Measurements from ENCODE around the gene AHI1.

The AHI1 gene

DNA sequence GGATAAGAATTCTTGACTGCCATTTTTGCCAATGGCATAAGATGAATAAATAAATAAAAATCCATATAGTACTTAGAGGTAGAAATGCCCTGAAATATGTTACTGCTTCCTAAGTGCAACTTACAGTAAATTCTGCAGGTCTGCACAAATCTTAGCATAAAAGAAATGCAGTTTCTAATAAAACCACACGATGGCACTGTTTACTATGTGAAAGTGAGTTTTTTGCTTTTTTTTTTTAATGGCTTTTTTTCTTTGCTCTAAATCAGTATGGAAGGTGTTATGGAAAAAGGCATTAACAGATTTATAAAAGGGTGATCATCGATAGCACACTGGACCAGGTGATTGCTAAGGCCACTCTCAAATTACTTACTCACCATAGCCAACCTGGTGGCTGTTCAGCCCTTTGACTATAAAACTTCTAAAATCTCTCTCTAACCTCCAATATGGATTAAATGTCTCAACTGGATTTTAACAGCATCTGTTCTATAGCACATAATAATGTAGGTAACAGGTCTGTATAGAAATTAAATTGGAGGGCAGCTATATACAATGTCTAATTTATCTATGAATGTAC is 45.8 kb downstream of the AHI1 start:
- DNase-seq (ENCODE audit: low read depth in 2 of 2) = no peak

DNA sequence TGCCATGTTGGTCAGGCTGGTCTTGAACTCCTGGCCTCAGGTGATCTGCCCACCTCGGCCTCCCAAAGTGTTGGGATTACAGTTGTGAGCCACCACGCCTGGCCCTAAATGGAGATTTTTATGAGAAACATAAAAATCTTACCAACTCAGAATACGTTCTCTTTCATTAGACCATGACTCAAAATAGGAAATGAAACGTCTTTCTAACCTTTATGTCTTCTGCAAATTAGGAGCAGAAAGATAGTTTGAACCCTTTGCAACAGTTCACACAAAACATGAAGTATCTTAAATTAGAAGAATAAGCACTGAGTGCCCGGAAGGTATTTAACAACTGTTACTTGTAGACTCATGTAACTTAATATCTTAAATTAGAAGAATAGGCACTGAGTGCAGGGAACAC is 48.3 kb downstream of the AHI1 start:
- DNase-seq (ENCODE audit: low read depth in 2 of 2) = no peak

DNA sequence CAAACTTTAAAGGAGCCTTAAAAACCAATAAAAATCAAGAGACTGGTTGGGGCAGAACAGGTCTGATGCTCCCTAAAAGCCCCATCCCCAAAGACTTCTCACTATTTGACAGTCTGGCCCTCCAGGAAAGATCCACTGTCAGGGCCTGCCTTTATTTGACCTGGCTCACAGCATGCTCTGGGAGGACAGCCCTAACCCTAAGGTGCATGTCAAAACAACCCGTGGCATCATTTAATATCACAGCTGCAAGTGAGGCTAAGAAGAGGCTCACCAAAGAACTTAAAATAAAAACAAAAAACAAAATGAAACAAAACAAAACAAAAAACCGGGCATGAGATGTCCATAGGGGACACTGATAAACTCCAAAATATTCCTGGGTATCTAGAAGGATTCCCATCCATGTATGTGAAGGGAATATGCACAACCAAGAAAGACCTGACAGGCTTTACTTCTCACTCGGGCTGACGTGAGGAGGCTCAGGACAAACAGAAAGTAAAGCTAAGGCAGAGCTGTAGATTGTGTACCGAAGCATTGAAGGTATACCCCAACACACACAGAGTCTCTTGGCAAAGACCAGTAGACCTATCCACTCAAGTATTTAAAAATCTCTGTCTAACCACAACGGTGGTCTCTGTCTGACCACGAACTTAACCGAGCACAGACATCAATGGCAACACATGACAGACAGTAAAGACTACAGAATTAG is 57.3 kb downstream of the AHI1 start:
- no peak for DNase-seq (ENCODE audit: low read depth in 2 of 2)

DNA sequence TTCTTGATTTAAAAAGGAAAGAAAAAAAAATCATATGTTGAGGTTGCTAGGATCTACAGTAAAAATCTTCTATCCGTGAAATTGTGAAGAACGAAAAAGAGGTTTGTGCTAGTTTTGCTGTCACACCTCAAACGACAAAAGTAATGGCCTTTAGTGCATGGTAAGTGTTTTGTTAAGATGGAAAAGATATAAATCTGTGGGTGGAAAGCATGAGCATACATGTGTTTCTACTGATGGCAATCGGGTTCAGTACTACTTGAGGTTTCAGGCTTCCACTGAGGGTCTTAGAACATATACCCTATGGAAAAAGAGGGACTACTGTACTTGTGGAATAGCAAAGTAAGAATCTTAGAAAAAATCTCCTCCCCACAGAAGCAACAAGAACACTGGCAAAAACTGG is 58.0 kb downstream of the AHI1 start:
- DNase-seq (ENCODE audit: low read depth in 2 of 2) = no peak

DNA sequence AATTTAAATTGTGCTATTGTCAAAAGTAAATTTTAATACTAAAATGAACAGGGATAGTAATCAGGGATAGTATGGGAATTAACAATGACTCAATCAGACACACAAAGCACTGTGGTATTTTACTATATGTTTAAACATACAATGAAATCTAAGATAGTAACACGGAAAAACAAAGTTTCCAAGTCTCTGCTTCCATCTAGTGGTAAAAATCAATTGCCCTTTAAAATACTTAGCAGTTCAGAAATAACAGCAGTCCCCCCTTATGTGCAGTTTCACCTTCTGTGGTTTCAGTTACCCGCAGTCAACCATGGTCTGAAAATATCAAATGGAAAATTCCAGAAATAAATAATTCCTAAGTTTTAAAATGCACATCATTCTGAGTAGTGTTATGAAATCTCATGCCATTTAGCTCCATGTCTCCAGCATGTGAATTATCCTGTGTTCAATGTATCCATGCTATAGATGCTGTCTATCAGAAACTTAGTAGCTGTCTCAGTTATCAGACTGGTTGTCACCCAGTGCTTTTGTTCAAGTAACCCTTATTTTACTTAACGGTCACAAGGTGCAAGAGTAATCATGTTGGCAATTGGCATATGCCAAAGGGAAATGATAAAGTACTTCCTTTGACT is 58.5 kb downstream of the AHI1 start:
- DNase-seq (ENCODE audit: low read depth in 2 of 2) = no peak

- no peak for DNase-seq (ENCODE audit: low read depth in 2 of 2)
Observed at GRCh38 chr6:135434991-135435390, 62.5 kb downstream of the AHI1 start.

- no peak for DNase-seq (ENCODE audit: low read depth in 2 of 2)
Observed at GRCh38 chr6:135434095-135434494, 63.4 kb downstream of the AHI1 start.

GRCh38 chr6:135428078-135428477 is 69.5 kb downstream of the AHI1 start:
- DNase-seq (ENCODE audit: low read depth in 2 of 2) = no peak

- no peak for DNase-seq (ENCODE audit: low read depth in 2 of 2)
Observed at GRCh38 chr6:135426833-135427232, 70.7 kb downstream of the AHI1 start.

DNA sequence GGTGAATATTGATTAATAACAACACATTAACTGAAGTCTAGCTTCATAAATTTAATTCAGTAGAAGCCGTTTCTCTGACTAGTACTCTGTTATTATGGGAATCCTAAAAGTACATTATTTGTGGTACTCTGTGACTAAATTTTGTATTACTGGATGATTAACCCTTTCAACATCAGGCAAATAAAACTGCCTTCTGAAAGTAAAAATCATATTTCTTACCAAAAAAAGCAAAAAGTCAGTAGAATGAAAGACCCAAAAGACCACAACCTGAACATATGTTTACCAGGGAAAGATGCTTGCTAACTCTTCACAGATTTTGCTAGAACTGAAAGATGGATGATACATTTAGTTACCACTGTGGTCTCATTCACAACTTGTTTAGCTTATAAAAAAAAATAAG is 73.2 kb downstream of the AHI1 start:
- no peak for DNase-seq (ENCODE audit: low read depth in 2 of 2)

GRCh38 chr6:135423649-135424128 is 73.9 kb downstream of the AHI1 start:
- no peak for DNase-seq (ENCODE audit: low read depth in 2 of 2)

DNA sequence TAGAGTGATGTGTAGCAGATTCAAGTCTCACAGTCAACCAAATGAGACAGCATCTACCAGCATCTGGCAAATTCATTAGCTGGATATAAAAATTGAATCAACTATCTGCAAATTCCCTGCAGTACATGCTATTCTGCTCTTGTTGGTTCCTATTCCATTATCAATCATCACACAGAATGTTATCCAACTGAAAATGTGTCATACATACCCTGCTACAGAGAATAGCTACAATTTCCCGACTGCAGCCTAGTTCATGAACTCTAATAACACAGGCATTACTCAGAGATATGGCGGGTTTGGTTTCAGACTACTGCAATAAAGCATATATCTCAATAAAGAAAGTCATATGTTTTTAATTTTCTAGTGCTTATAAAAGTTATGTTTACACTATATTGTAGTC is 78.4 kb downstream of the AHI1 start:
- no peak for DNase-seq (ENCODE audit: low read depth in 2 of 2)

GRCh38 chr6:135418040-135418760 is 79.3 kb downstream of the AHI1 start:
- DNase-seq (ENCODE audit: low read depth in 2 of 2) = no peak

DNA sequence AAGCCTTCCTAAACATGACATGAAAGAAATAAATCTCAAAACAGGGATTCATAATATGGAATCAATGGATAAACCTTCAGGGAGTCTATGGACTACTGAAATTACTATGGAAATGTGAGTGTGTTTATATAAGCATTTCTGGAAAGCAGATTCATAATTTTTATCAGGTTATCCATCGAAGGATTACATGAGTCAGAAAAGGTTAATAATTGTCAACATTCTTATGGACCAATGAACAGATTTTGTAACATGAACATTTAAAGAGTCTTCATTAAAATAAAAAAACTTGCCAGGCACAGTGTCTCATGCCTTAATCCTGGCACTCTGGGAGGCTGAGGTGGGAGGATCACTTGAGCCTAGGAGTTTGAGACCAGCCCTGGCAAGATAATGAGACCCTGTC is 84.8 kb downstream of the AHI1 start:
- no peak for DNase-seq (ENCODE audit: low read depth in 2 of 2)

- no peak for DNase-seq (ENCODE audit: low read depth in 2 of 2)
Observed at GRCh38 chr6:135411849-135412248, 85.7 kb downstream of the AHI1 start.

GRCh38 chr6:135411339-135411738 is 86.2 kb downstream of the AHI1 start:
- DNase-seq (ENCODE audit: low read depth in 2 of 2) = no peak

DNA sequence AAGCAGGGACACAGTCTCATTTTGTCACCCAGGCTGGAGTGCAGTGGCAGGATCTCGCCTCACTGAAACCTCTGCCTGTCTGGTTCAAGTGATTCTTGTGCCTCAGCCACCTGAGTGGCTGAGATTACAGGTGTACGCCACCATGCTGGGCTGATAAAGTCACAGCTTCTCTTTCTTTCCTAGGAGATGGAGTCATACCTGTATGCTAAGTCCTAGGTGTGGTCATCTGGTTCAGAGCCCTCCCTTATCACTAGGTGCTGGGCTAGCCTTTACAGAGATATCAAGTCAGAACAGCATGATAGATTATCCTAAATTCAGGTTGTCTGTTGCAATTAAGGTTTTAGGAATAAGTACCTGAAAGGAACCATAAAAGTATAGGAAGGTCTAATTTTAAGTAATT is 86.7 kb downstream of the AHI1 start:
- no peak for DNase-seq (ENCODE audit: low read depth in 2 of 2)

DNA sequence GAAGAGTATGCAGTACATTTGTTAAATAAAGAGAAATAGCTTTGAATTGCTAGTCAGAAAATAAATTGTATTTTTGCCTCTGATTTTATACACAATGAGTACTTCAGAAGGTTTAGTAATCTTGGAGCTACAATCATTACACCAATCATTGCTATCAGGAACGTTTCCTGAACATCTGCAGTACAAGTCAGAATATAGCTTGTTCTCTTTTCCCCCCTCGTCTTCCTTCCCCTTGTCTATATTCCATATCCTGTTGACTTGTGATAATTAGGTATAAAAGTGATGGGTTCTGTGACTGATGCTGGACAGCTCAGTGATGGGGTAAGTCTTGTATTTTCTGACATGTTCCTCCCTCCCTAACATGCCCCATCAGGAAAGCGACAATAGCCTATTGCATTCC is 94.0 kb downstream of the AHI1 start:
- DNase-seq (ENCODE audit: low read depth in 2 of 2) = no peak

GRCh38 chr6:135402311-135402710 is 95.2 kb downstream of the AHI1 start:
- DNase-seq (ENCODE audit: low read depth in 2 of 2) = no peak

DNA sequence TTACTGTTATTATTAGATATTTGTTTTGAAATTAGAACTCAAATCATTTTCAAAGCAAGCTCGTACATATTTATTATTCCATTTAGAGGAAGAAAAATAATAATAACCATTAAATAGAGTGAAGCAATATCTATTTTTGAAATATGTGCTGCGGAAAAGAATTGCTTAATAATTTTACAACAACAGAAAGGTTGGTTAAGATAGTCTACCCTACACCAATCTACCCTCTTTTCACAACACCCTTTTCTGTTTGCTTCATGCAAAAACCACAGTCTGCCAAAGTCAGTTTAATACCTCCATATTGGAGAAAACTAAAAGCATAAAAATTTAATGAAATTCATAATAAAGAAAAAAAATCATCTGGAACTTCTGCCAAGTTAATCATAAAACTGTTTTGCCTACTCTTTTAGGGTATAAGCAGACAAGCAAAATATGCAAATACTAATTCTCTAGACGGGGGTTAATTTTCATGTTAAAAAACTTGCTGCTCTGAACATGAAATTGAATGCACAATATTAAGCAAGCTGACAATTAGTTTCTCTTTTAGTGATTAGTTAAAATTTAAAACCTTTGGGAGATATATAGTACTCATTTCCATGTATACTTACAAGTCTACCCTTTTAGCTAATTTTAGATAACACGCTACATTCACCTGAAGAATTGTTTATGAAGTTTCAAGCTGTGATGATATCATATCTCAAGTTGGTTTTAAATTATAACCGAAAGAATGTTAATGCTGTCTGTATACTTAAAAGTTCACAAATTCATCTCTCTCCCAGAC is 100.2 kb downstream of the AHI1 start:
- DNase-seq (ENCODE audit: low read depth in 2 of 2) = no peak

DNA sequence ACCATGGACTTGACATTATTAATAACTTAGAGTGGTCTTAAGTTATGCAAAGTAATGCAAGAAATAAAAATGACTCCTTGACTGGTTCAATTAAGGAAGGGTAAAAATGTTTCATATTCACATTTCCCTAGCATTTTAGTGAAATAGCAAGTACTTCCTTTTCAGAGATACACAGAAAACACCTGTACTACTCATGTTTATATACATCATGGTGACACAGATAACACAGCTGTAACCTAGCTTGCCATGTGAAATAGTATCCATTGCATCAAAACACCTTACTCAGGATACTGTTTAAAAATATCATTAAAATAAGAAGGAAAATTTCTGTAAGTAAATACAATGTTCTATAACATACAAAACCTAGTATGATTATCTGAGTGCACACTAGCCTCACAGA is 102.4 kb downstream of the AHI1 start:
- no peak for DNase-seq (ENCODE audit: low read depth in 2 of 2)

DNA sequence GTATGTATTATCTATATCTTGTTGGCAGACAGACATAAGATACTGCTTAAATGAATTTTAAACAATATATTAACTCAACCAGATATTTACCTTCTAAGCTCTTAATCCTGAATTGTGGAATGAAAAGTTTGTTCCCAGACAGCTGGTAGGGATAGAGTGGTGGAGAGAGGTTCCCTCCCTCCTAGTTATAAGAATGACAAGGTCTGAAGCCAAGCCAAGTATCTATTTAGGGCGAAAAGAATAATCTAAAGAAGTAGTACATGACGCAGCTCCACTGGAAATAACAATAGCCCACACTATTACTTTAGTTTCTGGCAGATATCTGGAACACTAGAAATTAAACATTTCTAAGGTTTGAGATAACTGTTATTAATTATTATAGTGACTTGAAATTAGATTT is 104.3 kb downstream of the AHI1 start:
- DNase-seq (ENCODE audit: low read depth in 2 of 2) = no peak

Measured in stimulated activated CD4-positive, alpha-beta T cell treated with anti-CD3 and anti-CD28 coated beads, Interleukin-1b, Interleukin-23, amount 100 ng/mL, for 1 hour (primary cell).